Gastroesophageal sphincter (tissue), 3 donors: ENCODE results near the gene HPGD.

ENCODE experiments used
- CTCF ChIP-seq, 4 experiments: fragments of 200-600 bp in 2 of 4; fragments of 450-650 bp in 2 of 4; sonication (generic) in 1 of 4; IDR thresholded peaks; one replicate each; pipeline ENCODE4 v1.5.1; 2017 to 2019; ENCODE audit warnings: antibody characterized with exemption in 4 of 4, mild to moderate bottlenecking in 2 of 4, moderate library complexity in 2 of 4
- POLR2A ChIP-seq, 2 donors: fragments of 450-650 bp; IDR thresholded peaks; one replicate each; pipeline ENCODE4 v1.6.1; 2017; ENCODE audit warnings: antibody characterized with exemption in 2 of 2, mild to moderate bottlenecking in 2 of 2, moderate library complexity in 1 of 2

GRCh38 chr4:174467107-174467506 is 55.2 kb downstream of the HPGD start:
- TF ChIP-seq CTCF (IDR thresholded peaks at IDR 0.05) (no peak), POLR2A (IDR thresholded peaks at IDR 0.05) (no peak)
